ENCODE measurements around the gene NFIL3.

The NFIL3 gene

DNA sequence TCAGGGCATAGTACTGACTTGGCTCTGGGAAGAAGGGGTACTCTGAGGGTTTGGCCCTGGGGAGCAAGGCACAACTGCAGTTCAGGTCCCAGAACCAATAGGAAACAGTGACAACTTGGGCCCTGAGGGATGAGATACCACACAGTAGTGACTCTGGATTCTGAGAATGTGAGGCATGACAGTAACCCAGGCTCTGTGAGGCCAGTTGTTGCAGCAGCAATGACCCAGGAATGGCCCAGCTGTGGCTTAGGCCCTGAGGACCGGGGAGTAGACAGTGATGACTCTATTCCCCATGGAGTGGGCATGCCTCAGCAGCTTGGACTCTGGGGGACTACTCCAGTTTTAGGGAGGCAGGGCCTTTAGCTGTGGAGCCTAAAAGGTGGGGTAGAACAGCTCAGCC lies 21.5 kb upstream of the NFIL3 start:
- DNase-seq, result no peak

DNA sequence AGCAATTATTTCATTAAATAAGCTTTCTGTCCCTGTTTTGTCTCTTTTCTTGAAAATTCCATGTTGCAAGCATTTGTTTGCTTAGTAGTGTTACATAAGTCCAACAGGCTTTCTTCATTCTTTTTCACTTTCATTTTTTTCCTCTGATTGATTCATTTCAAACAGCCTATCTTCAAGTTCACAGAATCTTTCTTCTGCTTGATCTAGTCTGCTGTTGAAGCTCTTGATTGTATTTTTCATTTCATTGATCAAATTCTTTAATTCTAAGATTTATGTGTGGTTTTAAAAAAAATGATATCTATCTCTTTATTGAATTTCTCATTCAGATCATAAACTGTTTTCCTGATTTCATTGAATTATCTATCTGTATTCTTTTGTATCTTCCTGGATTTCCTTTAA lies 20.4 kb upstream of the NFIL3 start:
- H3K9me3 Mint-ChIP-seq, result peaks cover 38% of the 10 kb centered on the region
- no peak overlapping the region for H3K4me3 Mint-ChIP-seq
- peaks cover 8% of the 10 kb centered on the region for H3K36me3 Mint-ChIP-seq (ENCODE audit: low read depth)
- DNase-seq, result no peak
- H3K27me3 Mint-ChIP-seq (ENCODE audit: low read depth, poor library complexity), result peaks cover 13% of the 10 kb centered on the region
- no peak overlapping the region for H3K27ac Mint-ChIP-seq
- TF ChIP-seq, protein P1, sequence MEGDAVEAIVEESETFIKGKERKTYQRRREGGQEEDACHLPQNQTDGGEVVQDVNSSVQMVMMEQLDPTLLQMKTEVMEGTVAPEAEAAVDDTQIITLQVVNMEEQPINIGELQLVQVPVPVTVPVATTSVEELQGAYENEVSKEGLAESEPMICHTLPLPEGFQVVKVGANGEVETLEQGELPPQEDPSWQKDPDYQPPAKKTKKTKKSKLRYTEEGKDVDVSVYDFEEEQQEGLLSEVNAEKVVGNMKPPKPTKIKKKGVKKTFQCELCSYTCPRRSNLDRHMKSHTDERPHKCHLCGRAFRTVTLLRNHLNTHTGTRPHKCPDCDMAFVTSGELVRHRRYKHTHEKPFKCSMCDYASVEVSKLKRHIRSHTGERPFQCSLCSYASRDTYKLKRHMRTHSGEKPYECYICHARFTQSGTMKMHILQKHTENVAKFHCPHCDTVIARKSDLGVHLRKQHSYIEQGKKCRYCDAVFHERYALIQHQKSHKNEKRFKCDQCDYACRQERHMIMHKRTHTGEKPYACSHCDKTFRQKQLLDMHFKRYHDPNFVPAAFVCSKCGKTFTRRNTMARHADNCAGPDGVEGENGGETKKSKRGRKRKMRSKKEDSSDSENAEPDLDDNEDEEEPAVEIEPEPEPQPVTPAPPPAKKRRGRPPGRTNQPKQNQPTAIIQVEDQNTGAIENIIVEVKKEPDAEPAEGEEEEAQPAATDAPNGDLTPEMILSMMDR (IDR thresholded peaks at IDR 0.05), result no peak
- no peaks in the 10 kb centered on the region for H3K4me1 Mint-ChIP-seq

More for the DNA sequence above, 21.5 kb upstream of the NFIL3 start:
- Mint-ChIP-seq H3K4me3 (no peak overlapping the region), H3K4me1 (no peaks in the 10 kb centered on the region), H3K27me3 (ENCODE audit: low read depth, poor library complexity) (peaks cover 9% of the 10 kb centered on the region), H3K27ac (no peak overlapping the region), H3K36me3 (ENCODE audit: low read depth) (peaks cover 8% of the 10 kb centered on the region), H3K9me3 (peaks cover 38% of the 10 kb centered on the region)
- TF ChIP-seq, protein P1 (IDR thresholded peaks at IDR 0.05), result no peak

DNA sequence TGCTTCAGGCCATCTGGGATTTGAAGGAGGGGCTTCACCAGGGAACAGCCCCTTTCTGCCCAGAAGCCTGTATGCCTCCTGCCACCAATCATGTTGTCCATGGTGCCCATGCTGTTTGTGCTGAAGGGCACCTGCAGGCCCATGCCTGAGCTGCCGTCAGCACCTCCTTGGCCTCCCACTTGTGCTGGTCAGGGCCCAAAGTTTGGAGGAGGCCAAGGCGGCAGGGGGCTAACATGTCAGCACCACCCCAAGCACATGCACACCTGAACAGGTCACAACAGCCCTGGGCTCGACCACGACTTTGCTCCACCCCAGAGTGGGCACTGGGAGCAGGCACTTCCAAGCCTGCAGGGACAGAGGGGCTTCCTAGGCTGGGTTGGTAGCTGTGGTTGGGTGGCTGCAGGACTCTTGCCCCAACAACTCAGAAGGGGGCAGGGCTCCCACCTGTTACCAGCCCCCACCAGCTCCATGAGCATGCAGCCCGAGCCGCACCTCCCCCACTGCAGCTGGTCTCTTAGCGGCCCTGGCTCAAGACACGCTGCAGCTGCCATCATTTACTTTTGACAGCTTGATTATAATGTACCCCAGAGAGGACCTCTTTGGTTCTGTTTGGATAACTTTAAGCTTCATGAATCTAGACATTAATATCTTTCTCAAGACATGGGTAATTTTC lies 19.8 kb upstream of the NFIL3 start:
- Mint-ChIP-seq H3K4me3 (no peak overlapping the region), H3K27me3 (ENCODE audit: low read depth, poor library complexity) (peaks cover 13% of the 10 kb centered on the region), H3K9me3 (peaks cover 38% of the 10 kb centered on the region), H3K27ac (no peak overlapping the region), H3K36me3 (ENCODE audit: low read depth) (peaks cover 8% of the 10 kb centered on the region), H3K4me1 (no peaks in the 10 kb centered on the region)
- DNase-seq, result no peak
- TF ChIP-seq, protein P1 (IDR thresholded peaks at IDR 0.05), result no peak

DNA sequence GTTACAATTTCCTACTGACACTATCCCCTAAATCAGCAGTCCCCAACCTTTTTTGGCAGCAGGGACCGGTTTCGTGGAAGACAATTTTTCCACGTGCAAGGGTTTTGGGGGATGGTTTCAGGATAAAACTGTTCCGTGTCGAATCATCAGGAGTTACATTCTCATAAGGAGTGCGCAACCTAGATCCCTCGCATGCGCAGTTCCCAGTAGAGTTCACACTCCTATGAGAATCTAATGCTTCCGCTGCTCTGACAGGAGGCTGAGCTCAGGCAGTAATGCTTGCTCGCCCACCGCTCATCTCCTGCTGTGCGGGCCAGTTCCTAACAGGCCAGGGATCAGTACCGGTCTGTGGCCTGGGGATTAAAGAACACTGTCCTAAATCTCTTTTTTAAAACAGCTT lies 13.2 kb upstream of the NFIL3 start:
- DNase-seq, result no peak
- no peaks in the 10 kb centered on the region for H3K9me3 Mint-ChIP-seq
- no peak overlapping the region for H3K27ac Mint-ChIP-seq
- TF ChIP-seq, protein P1 (IDR thresholded peaks at IDR 0.05), result no peak
- H3K36me3 Mint-ChIP-seq (ENCODE audit: low read depth), result no peaks in the 10 kb centered on the region
- H3K27me3 Mint-ChIP-seq (ENCODE audit: low read depth, poor library complexity), result peaks cover 18% of the 10 kb centered on the region
- no peak overlapping the region for H3K4me3 Mint-ChIP-seq
- H3K4me1 Mint-ChIP-seq, result no peaks in the 10 kb centered on the region

DNA sequence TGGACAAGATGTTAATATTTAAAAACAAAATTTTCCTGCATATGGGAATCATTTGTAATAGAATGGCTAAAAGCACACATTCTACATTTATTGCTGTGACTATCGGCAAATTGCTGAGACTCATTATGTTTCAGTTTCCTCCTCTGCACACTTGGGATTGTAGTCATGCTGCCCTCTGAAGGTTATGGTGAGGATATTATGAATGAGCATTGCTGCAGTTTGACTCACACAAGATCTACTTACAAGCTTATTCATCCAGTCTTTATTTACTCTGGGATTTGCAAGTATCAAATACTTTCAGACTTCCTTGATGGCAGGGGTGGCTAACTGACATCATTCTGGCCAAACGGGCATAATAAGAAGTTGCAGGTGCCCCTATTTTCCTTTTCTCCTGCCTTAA lies 9.5 kb upstream of the NFIL3 start:
- no peak for DNase-seq
- Mint-ChIP-seq H3K4me3 (no peak overlapping the region), H3K27ac (no peak overlapping the region), H3K4me1 (no peaks in the 10 kb centered on the region), H3K36me3 (ENCODE audit: low read depth) (no peaks in the 10 kb centered on the region), H3K27me3 (ENCODE audit: low read depth, poor library complexity) (peaks cover 28% of the 10 kb centered on the region), H3K9me3 (no peaks in the 10 kb centered on the region)
- TF ChIP-seq, protein P1 (IDR thresholded peaks at IDR 0.05), result no peak

DNA sequence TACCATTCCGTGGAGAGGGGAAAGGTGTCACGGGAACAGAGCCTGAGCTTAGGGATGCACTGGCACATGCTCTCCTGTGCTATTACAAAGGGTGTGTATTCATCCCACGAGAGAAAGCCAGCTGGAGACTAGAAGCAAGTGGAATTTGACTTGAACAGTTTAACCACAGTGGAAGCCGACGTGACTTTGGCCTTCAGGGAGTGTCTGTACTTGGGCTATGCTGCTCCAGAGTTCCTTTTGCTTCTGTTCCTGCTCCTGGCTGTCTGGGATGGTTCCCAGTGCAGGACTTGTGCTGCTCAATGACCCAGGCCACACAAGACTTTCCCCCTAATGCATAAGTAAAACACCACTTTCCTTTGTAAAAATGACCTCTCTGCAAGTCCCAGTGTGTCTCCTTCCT lies 7.9 kb upstream of the NFIL3 start:
- no peak overlapping the region for H3K27ac Mint-ChIP-seq
- H3K4me1 Mint-ChIP-seq, result no peaks in the 10 kb centered on the region
- no peak for DNase-seq
- no peaks in the 10 kb centered on the region for H3K9me3 Mint-ChIP-seq
- no peak overlapping the region for H3K4me3 Mint-ChIP-seq
- peaks cover 34% of the 10 kb centered on the region for H3K27me3 Mint-ChIP-seq (ENCODE audit: low read depth, poor library complexity)
- TF ChIP-seq, protein P1 (IDR thresholded peaks at IDR 0.05), result no peak
- no peaks in the 10 kb centered on the region for H3K36me3 Mint-ChIP-seq (ENCODE audit: low read depth)

Data from nephron progenitor cell (in vitro differentiated cells).